ENCODE results near the gene UGP2.

Gene UGP2

DNA sequence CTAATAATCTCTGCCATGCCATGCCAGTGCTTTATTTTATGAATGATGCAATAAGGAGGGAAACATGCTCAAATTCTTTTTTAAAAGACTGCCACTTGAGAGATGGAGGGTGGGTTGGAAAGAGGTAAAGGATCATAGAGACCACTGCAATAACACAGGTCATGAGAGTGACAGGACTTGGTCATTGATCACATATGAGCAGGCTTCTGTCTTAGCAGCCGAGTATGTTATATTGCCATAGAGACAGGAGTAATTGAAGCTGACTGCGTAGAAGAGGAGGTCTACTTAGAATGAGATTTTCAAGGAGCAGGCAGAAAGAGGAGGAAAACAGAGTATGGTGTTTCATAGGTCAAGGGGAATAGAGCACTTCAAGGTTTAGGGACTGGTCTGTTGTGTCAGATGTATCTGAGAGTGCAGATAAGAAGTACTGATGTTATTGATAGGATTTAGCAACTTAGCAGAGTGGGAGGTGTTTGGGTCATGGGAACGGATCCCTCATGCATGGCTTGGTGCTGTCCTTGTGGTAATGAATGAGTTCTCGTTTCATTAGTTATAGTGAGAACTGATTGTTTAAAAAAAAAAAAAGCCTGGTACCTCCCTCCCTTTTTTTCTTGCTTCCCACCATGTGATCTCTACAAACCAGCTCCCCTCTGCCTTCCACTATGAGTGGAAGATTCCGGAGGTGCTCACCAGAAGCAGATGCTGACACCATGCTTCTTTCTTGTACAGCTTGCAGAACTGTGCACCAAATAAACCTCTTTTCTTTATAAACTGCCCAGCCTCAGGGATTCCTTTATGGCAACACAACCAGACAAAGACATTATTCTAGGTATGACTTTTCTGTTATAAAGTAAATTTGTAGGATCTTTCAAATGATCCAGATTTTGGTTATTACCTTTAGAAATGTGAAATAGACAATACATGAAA lies 32.8 kb downstream of the UGP2 start:
- no peak for TF ChIP-seq CTCF (IDR thresholded peaks at IDR 0.05; ENCODE audit: insufficient read depth, missing control alignments)
- FAIRE-seq (no peak), DNase-seq (ENCODE audit: insufficient read length, low spot score) (no peak)

GRCh38 chr2:63875131-63875527 lies 33.4 kb downstream of the UGP2 start:
- no peak for TF ChIP-seq CTCF (IDR thresholded peaks at IDR 0.05; ENCODE audit: insufficient read depth, missing control alignments)
- FAIRE-seq = no peak

GRCh38 chr2:63875559-63876245 lies 34.0 kb downstream of the UGP2 start:
- FAIRE-seq (no peak), DNase-seq (ENCODE audit: insufficient read length, low spot score) (no peak)
- TF ChIP-seq CTCF (IDR thresholded peaks at IDR 0.05; ENCODE audit: insufficient read depth, missing control alignments) = no peak

More at GRCh38 chr2:63875131-63875527, 33.4 kb downstream of the UGP2 start:
- DNase-seq (ENCODE audit: insufficient read length, low spot score) = no peak

DNA sequence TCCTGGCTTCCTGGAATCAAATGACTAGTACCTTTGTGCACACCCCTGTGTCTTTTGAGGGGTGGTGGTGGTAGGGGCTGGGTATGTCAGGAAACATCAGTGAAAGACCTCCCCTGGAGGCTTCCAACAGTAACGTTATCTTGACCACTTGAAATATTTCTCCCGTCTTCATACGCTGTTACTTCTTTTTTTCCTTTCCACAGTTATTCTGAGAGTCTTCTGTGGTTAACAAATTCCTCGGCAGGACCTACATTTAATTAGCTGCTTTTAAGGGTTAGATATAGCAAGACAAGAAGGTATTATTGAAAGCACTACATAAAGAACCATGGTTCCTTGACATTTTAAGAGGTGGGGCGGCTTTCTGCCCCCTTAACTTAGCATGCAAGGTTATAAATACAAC lies 34.6 kb downstream of the UGP2 start:
- no peak for TF ChIP-seq CTCF (IDR thresholded peaks at IDR 0.05; ENCODE audit: insufficient read depth, missing control alignments)
- FAIRE-seq (no peak), DNase-seq (ENCODE audit: insufficient read length, low spot score) (no peak)

DNA sequence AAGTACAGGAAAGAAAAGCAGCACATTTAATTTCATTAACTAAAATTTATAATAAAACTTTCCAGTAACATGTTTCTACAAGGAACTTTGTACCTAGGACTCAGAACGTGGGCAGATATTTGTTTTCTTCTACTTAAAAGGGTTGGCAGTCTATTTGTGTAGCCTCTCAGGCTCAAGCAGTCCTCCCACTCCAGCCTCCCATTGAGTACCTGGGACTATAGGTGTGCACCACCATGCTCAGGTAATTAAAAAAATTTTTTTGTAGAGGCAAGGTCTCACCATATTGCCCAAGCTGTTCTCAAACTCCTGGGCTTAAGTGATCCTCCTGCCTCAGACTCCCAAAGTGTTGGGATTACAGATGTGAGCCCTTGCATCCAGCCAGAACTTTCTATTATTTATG lies 36.8 kb downstream of the UGP2 start:
- TF ChIP-seq CTCF (IDR thresholded peaks at IDR 0.05; ENCODE audit: insufficient read depth, missing control alignments) = no peak
- no peak for DNase-seq (ENCODE audit: insufficient read length, low spot score)

GRCh38 chr2:63879876-63880433 lies 38.3 kb downstream of the UGP2 start:
- FAIRE-seq (no peak), DNase-seq (ENCODE audit: insufficient read length, low spot score) (no peak)
- TF ChIP-seq CTCF (IDR thresholded peaks at IDR 0.05; ENCODE audit: insufficient read depth, missing control alignments) = no peak

More for the DNA sequence above, 36.8 kb downstream of the UGP2 start:
- no peak for FAIRE-seq
